Activated T-helper 1 cell treated with Interleukin-2 at 50 U/mL for 16 hours (primary cell): Measurements from ENCODE around the gene SLC38A3.

Experiments used
- DNase-seq: peaks from one replicate; pipeline ENCODE4 v3.0.0-alpha.2; 2020; ENCODE audit warnings: low read depth

SLC38A3 gene

GRCh38 chr3:50192124-50192523, 12.9 kb upstream of the SLC38A3 start:
- no peak for DNase-seq

- peak; percentile 68 for DNase-seq
Measured at GRCh38 chr3:50192689-50193141, 12.4 kb upstream of the SLC38A3 start.

- no peak for DNase-seq
Measured at GRCh38 chr3:50193286-50193685, 11.8 kb upstream of the SLC38A3 start.

GRCh38 chr3:50193746-50194127, 11.3 kb upstream of the SLC38A3 start:
- DNase-seq, result no peak

GRCh38 chr3:50194128-50194902, 10.8 kb upstream of the SLC38A3 start:
- peak; percentile 76 for DNase-seq

DNA sequence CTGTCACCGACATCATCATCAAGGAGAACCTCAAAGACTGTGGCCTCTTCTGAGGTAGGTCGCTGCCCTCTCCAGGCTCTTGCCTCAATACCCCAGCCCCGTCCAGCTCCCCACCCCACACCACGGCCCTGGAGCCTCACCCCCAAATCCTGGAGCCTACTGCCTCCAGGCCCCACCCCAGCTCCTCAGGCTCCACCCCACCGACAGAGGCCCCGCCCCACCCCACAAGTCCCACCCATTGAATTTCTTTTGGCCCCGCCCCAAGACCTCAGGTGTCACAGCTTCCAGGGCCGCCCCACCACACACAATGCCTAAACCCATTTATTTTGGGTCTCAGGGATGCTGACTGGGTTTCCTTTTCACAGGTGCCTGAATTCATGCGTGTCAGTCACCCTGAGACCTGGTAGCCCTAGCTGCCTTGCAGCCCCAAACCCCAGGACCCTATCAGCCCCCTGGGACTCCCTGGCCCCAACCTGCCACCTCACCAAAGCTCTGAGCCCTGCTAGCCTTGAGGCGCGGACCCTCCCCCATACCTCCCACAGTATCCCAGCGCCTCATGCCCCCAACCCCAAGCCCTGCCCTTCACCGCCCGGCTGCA, 10.1 kb upstream of the SLC38A3 start:
- no peak for DNase-seq

- no peak for DNase-seq
Measured at GRCh38 chr3:50195501-50196252, 9.4 kb upstream of the SLC38A3 start.

DNA sequence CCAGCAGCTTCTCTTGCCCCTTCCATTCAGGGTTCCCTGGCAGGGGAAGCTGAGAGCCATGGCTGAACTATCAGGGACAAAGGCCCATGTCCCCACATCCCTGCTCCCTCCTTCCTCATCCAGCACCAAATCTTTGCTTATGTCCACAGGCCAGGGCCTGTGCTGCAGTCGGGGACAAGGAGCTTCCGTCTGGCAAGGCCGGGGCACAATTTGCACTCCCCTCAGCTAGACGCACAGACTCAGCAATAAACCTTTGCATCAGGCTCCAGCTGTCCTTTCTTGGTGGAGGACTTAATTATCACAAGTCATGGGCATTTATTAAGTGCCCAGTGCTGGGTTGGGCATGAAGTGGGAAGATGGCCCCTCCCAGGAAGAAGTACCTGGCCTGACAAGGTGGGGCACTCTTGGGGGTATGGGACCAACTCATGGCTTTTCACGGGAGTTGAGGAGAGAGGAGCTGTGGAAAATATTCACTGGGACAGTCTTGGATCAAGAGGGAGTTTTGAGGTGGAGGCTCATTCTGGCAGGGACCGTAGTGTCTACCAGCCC, 8.7 kb upstream of the SLC38A3 start:
- no peak for DNase-seq

GRCh38 chr3:50201573-50202315, 3.3 kb upstream of the SLC38A3 start:
- DNase-seq, result no peak

- DNase-seq, result no peak
Measured at GRCh38 chr3:50202353-50203112, 2.5 kb upstream of the SLC38A3 start.

DNA sequence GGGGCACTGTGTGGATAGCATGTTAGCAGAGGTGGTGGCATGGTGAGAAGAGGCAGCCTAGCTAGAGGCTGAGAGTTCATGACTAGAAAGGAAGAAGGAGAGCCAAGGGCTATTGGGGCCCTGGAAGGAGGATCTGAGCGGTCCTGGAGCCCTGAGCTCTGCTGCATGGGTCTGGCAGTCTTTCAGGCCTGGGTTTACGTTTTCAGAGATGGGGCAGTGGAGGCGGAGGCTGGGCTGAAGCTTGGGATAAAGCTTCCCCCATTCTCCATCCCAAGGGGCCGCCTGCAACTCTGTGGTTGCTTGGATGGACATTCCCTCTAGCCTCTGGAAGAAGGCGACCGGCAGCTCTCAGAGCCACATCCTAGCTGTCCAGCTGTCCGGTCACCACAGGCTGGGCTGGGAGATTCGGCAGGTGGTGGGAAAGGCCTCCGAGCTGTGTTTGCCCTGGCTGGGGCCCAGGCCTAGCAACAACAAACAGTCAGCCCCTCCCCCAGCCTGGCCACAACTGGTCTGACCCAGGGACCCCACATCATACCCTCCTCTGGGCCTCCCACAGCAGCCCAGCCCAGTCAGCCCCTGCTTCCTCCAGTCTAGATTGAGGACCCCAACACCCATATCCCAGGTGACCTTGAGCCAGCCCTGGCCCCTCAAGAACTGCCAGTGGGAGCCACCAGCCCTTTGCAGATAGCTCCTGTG, 1.8 kb upstream of the SLC38A3 start:
- no peak for DNase-seq

DNA sequence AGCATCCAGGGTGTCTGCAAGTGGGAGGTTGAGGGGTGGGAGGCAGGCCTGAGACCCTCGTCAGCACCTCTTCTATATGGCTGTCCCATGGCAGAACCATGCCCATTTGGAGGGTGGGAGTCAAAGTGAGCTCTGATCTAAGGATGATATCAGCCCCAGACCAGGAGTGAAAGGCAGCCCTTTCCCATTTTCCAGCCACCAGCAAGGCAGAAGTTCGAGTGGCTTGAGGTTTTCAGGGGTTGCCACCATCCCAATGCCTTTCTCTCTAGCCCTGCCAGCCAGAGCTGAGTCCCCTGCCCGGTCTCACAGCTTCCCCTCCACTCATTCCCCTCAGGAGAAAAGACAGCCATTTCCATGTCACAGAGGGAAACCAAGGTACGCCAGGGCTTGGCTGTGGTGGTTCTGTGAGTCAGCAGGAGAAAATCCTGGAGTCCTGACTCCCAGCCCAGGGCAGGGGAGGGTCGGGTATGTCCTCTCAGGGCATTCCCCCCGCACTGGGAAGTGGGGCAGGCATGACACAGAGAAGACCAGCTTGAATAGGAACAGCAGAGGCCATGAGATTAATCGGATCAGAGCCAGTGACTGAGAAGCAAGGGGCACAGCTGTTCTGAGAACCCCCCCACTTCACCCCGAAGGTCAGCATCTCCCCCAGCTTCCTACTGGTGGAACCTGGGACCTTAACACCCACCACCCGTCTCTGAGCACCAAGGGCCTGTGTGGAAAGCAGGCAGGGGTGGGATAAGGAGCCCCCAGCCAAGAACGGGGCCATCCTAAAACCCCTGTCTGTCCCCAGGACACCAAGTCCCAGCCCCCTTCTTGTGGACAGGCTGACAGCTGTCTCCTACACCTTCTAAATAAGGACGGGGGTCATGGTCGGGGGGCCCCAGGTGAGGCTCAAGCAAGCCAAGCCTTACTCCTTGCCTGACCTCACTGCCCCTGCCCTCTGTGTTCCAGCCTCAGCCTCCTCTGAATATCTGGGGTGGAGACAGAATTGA, 965 bp upstream of the SLC38A3 start:
- no peak for DNase-seq

GRCh38 chr3:50205413-50206276, 574 bp downstream of the SLC38A3 start:
- DNase-seq, result no peak

GRCh38 chr3:50207359-50208042, 2.4 kb downstream of the SLC38A3 start:
- DNase-seq, result no peak

- DNase-seq, result no peak
Measured at GRCh38 chr3:50208677-50209344, 3.7 kb downstream of the SLC38A3 start.

DNA sequence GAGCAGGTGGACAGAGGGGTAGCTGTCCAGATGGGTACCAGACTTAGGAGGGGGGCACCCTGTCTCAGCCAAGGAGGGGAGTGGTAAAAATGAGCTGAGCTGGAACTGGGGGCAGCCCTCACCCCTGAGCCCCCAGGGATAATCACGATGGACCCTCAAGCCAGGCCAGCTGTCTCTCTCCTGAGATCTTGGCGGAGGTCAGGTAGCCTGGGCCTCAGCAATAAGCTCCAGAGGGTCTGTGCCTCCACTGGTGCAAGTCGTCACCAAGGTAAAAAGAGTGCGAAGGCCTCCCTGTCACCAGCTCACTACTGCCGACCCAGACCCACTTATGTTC, 5.1 kb downstream of the SLC38A3 start:
- DNase-seq, result no peak
